Neural cell (in vitro differentiated cells): Measurements from ENCODE around the gene SPATA46. TPM values are rescaled to one million over a fixed set of nuclear protein-coding genes. Genes with fewer than 3 reads are reported as not detected.

Experiments used
- H2AFZ ChIP-seq: fragments of 200-600, 300-800 bp; sonication (generic), shearing (Covaris generic); 2 replicates; pipeline ENCODE4 v1.6.0; 2014; ENCODE audit warnings: low read depth, mild to moderate bottlenecking, antibody characterized with exemption, low read length, moderate library complexity
- H3F3A ChIP-seq: fragments of 200-600 bp; shearing (Covaris generic); 2 replicates; pipeline ENCODE4 v1.6.1; 2016; ENCODE audit warnings: mild to moderate bottlenecking, moderate library complexity, mixed read lengths, antibody characterized with exemption, low read length; ENCODE audit not compliant: insufficient read depth, poor library complexity, severe bottlenecking
- H3K27ac ChIP-seq: fragments of 200-600, 300-800 bp; sonication (generic), shearing (Covaris generic); 2 replicates; pipeline ENCODE4 v1.5.1; 2014; ENCODE audit warnings: mild to moderate bottlenecking, low read length, moderate library complexity
- H3K27me3 ChIP-seq: fragments of 300-800, 200-600 bp; sonication (generic), shearing (Covaris generic); 2 replicates; pipeline ENCODE4 v1.6.0; 2014; ENCODE audit warnings: mild to moderate bottlenecking, low read depth, low read length, moderate library complexity; ENCODE audit not compliant: insufficient read depth
- H3K36me3 ChIP-seq: fragments of 300-800, 200-600 bp; sonication (generic), shearing (Covaris generic); 2 replicates; pipeline ENCODE4 v1.5.1; 2014; ENCODE audit warnings: mild to moderate bottlenecking, antibody characterized with exemption, low read length, moderate library complexity; ENCODE audit not compliant: insufficient read depth
- H3K4me2 ChIP-seq: fragments of 300-800, 200-600 bp; sonication (generic), shearing (Covaris generic); 2 replicates; pipeline ENCODE4 v1.6.0; 2014; ENCODE audit warnings: mild to moderate bottlenecking, low read length
- H3K4me3 ChIP-seq: fragments of 300-800, 200-600 bp; sonication (generic), shearing (Covaris generic); 2 replicates; pipeline ENCODE4 v1.5.1; 2014; ENCODE audit warnings: mild to moderate bottlenecking, low read length, moderate library complexity
- H3K79me2 ChIP-seq: fragments of 200-600 bp; shearing (Covaris generic); replicated peaks from 2 replicates; pipeline ENCODE4 v1.6.0; 2014; ENCODE audit warnings: mild to moderate bottlenecking, low read length, moderate library complexity; ENCODE audit not compliant: insufficient read depth
- H3K9ac ChIP-seq: fragments of 300-800, 200-600 bp; sonication (generic), shearing (Covaris generic); 2 replicates; pipeline ENCODE4 v1.6.1; 2016; ENCODE audit warnings: mild to moderate bottlenecking, low read length, mixed read lengths
- H3K9me2 ChIP-seq: fragments of 200-600 bp; shearing (Covaris generic); 2 replicates; pipeline ENCODE4 v1.6.1; 2016; ENCODE audit warnings: mild to moderate bottlenecking, low read length, mixed read lengths; ENCODE audit not compliant: insufficient read depth
- H3K9me3 ChIP-seq: fragments of 200-600, 300-800 bp; sonication (generic), shearing (Covaris generic); 2 replicates; pipeline ENCODE4 v1.6.1; 2016; ENCODE audit warnings: mild to moderate bottlenecking, mixed run types, low read length, moderate library complexity, mixed read lengths
- H4K20me1 ChIP-seq: fragments of 200-600 bp; shearing (Covaris generic); 2 replicates; pipeline ENCODE4 v1.6.1; 2016; ENCODE audit warnings: mild to moderate bottlenecking, mixed run types; ENCODE audit not compliant: insufficient read depth
- EP300 ChIP-seq: fragments of 450-650 bp; conservative IDR thresholded peaks from 2 replicates; pipeline ENCODE4 v1.6.1; 2014; ENCODE audit warnings: antibody characterized with exemption, mild to moderate bottlenecking, moderate library complexity; ENCODE audit not compliant: poor library complexity, severe bottlenecking
- EZH2 ChIP-seq: fragments of 200-600, 300-800 bp; shearing (Covaris generic), sonication (generic); IDR thresholded peaks from 2 replicates; pipeline ENCODE4 v1.6.1; 2014; ENCODE audit warnings: antibody characterized with exemption, low read length, borderline replicate concordance, mild to moderate bottlenecking; ENCODE audit not compliant: insufficient read depth, poor library complexity, severe bottlenecking
- MXI1 ChIP-seq: fragments of 450-650 bp; conservative IDR thresholded peaks from 2 replicates; pipeline ENCODE4 v1.6.1; 2014; ENCODE audit warnings: antibody characterized with exemption, mild to moderate bottlenecking; ENCODE audit not compliant: poor library complexity, severe bottlenecking
- POLR2AphosphoS5 ChIP-seq: IDR thresholded peaks from 2 replicates; pipeline ENCODE4 v1.6.1; 2012
- RAD21 ChIP-seq: fragments of 450-650 bp; conservative IDR thresholded peaks from 2 replicates; pipeline ENCODE4 v1.6.1; 2014; ENCODE audit warnings: antibody characterized with exemption, mild to moderate bottlenecking, moderate library complexity
- SMC3 ChIP-seq: fragments of 450-650 bp; conservative IDR thresholded peaks from 2 replicates; pipeline ENCODE4 v1.6.1; 2014; ENCODE audit warnings: antibody characterized with exemption, mild to moderate bottlenecking, moderate library complexity; ENCODE audit not compliant: poor library complexity
- TAF1 ChIP-seq: IDR thresholded peaks from 2 replicates; pipeline ENCODE4 v1.6.1; 2012; ENCODE audit warnings: low read depth
- polyA plus RNA-seq: library from polyadenylated mRNA; depleted of rRNA; stranded (reverse); fragments of >200 nt; gene quantifications from 2 replicates; pipeline ENCODE4 v1.2.3, GENCODE V29; 2014
- TF ChIP-seq, protein P1 (sequence below): fragments of 450-650 bp; IDR thresholded peaks from 2 replicates; pipeline ENCODE4 v1.5.1; 2014; ENCODE audit warnings: antibody characterized with exemption, mild to moderate bottlenecking, moderate library complexity; ENCODE audit not compliant: poor library complexity, severe bottlenecking
- TF ChIP-seq, protein P2 (sequence below): IDR thresholded peaks from 2 replicates; pipeline ENCODE4 v1.6.1; 2012; ENCODE audit warnings: borderline replicate concordance

SPATA46 gene
- polyA plus RNA-seq, 1 donor from 2014 or later = not detected

DNA sequence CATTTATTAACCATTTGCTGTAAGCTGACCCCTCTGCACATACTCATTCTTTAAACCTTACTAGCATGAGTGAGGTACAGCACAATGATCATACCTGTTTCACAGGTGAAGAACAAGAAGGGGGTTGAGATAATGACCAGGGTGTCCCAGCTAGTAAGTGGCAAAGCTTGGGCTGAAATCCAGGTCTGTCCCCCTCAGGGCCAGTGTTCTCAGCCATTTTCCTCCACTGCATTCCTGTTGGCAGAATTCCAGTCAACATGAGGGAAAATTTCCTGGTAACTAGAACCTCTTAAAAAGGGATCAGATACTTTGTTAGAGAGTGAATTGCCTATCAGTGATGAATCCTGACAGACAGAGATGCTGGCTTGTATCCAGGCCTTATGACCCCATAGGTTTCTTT is 48.1 kb downstream of the SPATA46 start:
- H3K4me3 ChIP-seq = no peak overlapping the region
- no peaks in the 10 kb centered on the region for H3F3A ChIP-seq
- H3K9me3 ChIP-seq = no peaks in the 10 kb centered on the region
- no peaks in the 10 kb centered on the region for H4K20me1 ChIP-seq
- no peak overlapping the region for H3K9ac ChIP-seq
- no peak overlapping the region for H3K4me2 ChIP-seq
- H3K27ac ChIP-seq = no peak overlapping the region
- H2AFZ ChIP-seq = no peak overlapping the region
- H3K36me3 ChIP-seq = no peaks in the 10 kb centered on the region
- no peaks in the 10 kb centered on the region for H3K79me2 ChIP-seq
- no peak for TF ChIP-seq EZH2
- no peak for TF ChIP-seq SMC3
- TF ChIP-seq TAF1 = no peak
- no peak for TF ChIP-seq MXI1
- no peak for TF ChIP-seq POLR2AphosphoS5
- no peak for TF ChIP-seq RAD21
- TF ChIP-seq, protein P1, sequence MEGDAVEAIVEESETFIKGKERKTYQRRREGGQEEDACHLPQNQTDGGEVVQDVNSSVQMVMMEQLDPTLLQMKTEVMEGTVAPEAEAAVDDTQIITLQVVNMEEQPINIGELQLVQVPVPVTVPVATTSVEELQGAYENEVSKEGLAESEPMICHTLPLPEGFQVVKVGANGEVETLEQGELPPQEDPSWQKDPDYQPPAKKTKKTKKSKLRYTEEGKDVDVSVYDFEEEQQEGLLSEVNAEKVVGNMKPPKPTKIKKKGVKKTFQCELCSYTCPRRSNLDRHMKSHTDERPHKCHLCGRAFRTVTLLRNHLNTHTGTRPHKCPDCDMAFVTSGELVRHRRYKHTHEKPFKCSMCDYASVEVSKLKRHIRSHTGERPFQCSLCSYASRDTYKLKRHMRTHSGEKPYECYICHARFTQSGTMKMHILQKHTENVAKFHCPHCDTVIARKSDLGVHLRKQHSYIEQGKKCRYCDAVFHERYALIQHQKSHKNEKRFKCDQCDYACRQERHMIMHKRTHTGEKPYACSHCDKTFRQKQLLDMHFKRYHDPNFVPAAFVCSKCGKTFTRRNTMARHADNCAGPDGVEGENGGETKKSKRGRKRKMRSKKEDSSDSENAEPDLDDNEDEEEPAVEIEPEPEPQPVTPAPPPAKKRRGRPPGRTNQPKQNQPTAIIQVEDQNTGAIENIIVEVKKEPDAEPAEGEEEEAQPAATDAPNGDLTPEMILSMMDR = no peak
- TF ChIP-seq EP300 = no peak
- TF ChIP-seq, protein P2, sequence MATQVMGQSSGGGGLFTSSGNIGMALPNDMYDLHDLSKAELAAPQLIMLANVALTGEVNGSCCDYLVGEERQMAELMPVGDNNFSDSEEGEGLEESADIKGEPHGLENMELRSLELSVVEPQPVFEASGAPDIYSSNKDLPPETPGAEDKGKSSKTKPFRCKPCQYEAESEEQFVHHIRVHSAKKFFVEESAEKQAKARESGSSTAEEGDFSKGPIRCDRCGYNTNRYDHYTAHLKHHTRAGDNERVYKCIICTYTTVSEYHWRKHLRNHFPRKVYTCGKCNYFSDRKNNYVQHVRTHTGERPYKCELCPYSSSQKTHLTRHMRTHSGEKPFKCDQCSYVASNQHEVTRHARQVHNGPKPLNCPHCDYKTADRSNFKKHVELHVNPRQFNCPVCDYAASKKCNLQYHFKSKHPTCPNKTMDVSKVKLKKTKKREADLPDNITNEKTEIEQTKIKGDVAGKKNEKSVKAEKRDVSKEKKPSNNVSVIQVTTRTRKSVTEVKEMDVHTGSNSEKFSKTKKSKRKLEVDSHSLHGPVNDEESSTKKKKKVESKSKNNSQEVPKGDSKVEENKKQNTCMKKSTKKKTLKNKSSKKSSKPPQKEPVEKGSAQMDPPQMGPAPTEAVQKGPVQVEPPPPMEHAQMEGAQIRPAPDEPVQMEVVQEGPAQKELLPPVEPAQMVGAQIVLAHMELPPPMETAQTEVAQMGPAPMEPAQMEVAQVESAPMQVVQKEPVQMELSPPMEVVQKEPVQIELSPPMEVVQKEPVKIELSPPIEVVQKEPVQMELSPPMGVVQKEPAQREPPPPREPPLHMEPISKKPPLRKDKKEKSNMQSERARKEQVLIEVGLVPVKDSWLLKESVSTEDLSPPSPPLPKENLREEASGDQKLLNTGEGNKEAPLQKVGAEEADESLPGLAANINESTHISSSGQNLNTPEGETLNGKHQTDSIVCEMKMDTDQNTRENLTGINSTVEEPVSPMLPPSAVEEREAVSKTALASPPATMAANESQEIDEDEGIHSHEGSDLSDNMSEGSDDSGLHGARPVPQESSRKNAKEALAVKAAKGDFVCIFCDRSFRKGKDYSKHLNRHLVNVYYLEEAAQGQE = no peak
- no peaks in the 10 kb centered on the region for H3K9me2 ChIP-seq
- H3K27me3 ChIP-seq = no peaks in the 10 kb centered on the region

DNA sequence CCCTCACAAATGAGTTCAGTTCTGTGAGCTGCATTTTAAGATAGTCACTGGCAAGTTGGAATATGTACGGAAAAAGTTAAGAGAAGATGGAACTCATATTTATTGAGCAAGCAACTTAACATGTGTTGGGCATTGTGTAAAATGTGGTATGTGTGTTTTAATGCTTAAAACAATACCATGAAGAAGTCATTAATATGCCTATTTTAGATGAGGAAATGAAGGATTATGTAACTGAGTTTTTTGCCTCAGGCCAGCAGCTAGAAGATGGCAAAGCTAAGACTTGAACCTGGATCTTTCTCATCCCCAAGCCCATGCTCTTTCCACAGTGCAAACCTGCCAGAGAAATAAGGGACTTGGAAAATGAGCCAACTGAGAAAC is 48.9 kb downstream of the SPATA46 start:
- H3K9ac ChIP-seq = no peak overlapping the region
- no peaks in the 10 kb centered on the region for H3K9me3 ChIP-seq
- no peaks in the 10 kb centered on the region for H3F3A ChIP-seq
- no peaks in the 10 kb centered on the region for H3K9me2 ChIP-seq
- H3K36me3 ChIP-seq = no peaks in the 10 kb centered on the region
- TF ChIP-seq TAF1 = no peak
- TF ChIP-seq, protein P1 = no peak
- no peak for TF ChIP-seq RAD21
- no peak for TF ChIP-seq EP300
- no peak for TF ChIP-seq EZH2
- TF ChIP-seq MXI1 = no peak
- TF ChIP-seq, protein P2 = no peak
- TF ChIP-seq SMC3 = no peak
- no peak for TF ChIP-seq POLR2AphosphoS5
- no peak overlapping the region for H3K4me3 ChIP-seq
- H4K20me1 ChIP-seq = no peaks in the 10 kb centered on the region
- no peak overlapping the region for H3K4me2 ChIP-seq
- H3K79me2 ChIP-seq = no peaks in the 10 kb centered on the region
- H3K27me3 ChIP-seq = no peaks in the 10 kb centered on the region
- no peak overlapping the region for H3K27ac ChIP-seq
- no peak overlapping the region for H2AFZ ChIP-seq
